ENCODE data around the gene KSR2. TPM values are rescaled to one million over a fixed set of nuclear protein-coding genes. Genes with fewer than 3 reads are reported as not detected.

The KSR2 gene
- total RNA-seq, 1 donor from 2014 or later = not detected

- Histone ChIP-seq H3K4me3 (ENCODE audit: low read depth, low read length) (no peak overlapping the region), H3K27me3 (ENCODE audit: control insufficient read depth, insufficient read depth, low read length) (peaks cover 13% of the 10 kb centered on the region), H3K36me3 (ENCODE audit: control insufficient read depth, insufficient read depth, low read length) (no peaks in the 10 kb centered on the region)
- TF ChIP-seq, protein P1, sequence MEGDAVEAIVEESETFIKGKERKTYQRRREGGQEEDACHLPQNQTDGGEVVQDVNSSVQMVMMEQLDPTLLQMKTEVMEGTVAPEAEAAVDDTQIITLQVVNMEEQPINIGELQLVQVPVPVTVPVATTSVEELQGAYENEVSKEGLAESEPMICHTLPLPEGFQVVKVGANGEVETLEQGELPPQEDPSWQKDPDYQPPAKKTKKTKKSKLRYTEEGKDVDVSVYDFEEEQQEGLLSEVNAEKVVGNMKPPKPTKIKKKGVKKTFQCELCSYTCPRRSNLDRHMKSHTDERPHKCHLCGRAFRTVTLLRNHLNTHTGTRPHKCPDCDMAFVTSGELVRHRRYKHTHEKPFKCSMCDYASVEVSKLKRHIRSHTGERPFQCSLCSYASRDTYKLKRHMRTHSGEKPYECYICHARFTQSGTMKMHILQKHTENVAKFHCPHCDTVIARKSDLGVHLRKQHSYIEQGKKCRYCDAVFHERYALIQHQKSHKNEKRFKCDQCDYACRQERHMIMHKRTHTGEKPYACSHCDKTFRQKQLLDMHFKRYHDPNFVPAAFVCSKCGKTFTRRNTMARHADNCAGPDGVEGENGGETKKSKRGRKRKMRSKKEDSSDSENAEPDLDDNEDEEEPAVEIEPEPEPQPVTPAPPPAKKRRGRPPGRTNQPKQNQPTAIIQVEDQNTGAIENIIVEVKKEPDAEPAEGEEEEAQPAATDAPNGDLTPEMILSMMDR (IDR thresholded peaks at IDR 0.05; ENCODE audit: insufficient read depth, low read length, severe bottlenecking) = no peak
- FAIRE-seq (no peak), DNase-seq (ENCODE audit: low read depth) (no peak)
These were observed 1.7 kb downstream of the KSR2 start for GRCh38 chr12:117967043-117967442.

- TF ChIP-seq, protein P1 (IDR thresholded peaks at IDR 0.05; ENCODE audit: insufficient read depth, low read length, severe bottlenecking) = no peak
- peaks cover 13% of the 10 kb centered on the region for H3K27me3 ChIP-seq (ENCODE audit: control insufficient read depth, insufficient read depth, low read length)
- H3K36me3 ChIP-seq (ENCODE audit: control insufficient read depth, insufficient read depth, low read length) = no peaks in the 10 kb centered on the region
- DNase-seq (ENCODE audit: low read depth) (no peak), FAIRE-seq (no peak)
- no peak overlapping the region for H3K4me3 ChIP-seq (ENCODE audit: low read depth, low read length)
These were observed 2.3 kb downstream of the KSR2 start for GRCh38 chr12:117966511-117966910.

GRCh38 chr12:117963836-117964235 lies 5.0 kb downstream of the KSR2 start:
- Histone ChIP-seq H3K36me3 (ENCODE audit: control insufficient read depth, insufficient read depth, low read length) (no peaks in the 10 kb centered on the region), H3K4me3 (ENCODE audit: low read depth, low read length) (no peak overlapping the region), H3K27me3 (ENCODE audit: control insufficient read depth, insufficient read depth, low read length) (peaks cover 13% of the 10 kb centered on the region)
- TF ChIP-seq, protein P1 (IDR thresholded peaks at IDR 0.05; ENCODE audit: insufficient read depth, low read length, severe bottlenecking) = no peak
- FAIRE-seq (no peak), DNase-seq (ENCODE audit: low read depth) (no peak)

- Histone ChIP-seq H3K4me3 (ENCODE audit: low read depth, low read length) (no peak overlapping the region), H3K36me3 (ENCODE audit: control insufficient read depth, insufficient read depth, low read length) (no peaks in the 10 kb centered on the region), H3K27me3 (ENCODE audit: control insufficient read depth, insufficient read depth, low read length) (no peaks in the 10 kb centered on the region)
- no peak for FAIRE-seq
- TF ChIP-seq, protein P1 (IDR thresholded peaks at IDR 0.05; ENCODE audit: insufficient read depth, low read length, severe bottlenecking) = no peak
- DNase-seq (ENCODE audit: low read depth) = no peak
These were observed 31.9 kb downstream of the KSR2 start for GRCh38 chr12:117936722-117937484.

GRCh38 chr12:117933545-117933944 lies 35.2 kb downstream of the KSR2 start:
- no peak for DNase-seq (ENCODE audit: low read depth)
- no peaks in the 10 kb centered on the region for H3K36me3 ChIP-seq (ENCODE audit: control insufficient read depth, insufficient read depth, low read length)
- no peaks in the 10 kb centered on the region for H3K27me3 ChIP-seq (ENCODE audit: control insufficient read depth, insufficient read depth, low read length)
- FAIRE-seq = no peak
- no peak overlapping the region for H3K4me3 ChIP-seq (ENCODE audit: low read depth, low read length)
- TF ChIP-seq, protein P1 (IDR thresholded peaks at IDR 0.05; ENCODE audit: insufficient read depth, low read length, severe bottlenecking) = no peak
